NCI-H446 treated with DMSO at 0.1 percent for 48 hours (cell line): ENCODE measurements around the gene RAPGEF4.

Experiments used
- DNase-seq: peaks from one replicate; lab custom pipeline; 2025; lab: John Stamatoyannopoulos, UW

RAPGEF4 gene

GRCh38 chr2:172938713-172939375, 203.2 kb downstream of the RAPGEF4 start:
- DNase-seq = no peak

GRCh38 chr2:172943539-172943938, 207.9 kb downstream of the RAPGEF4 start:
- DNase-seq = no peak

- DNase-seq = no peak
Measured at GRCh38 chr2:172944022-172944793, 208.6 kb downstream of the RAPGEF4 start.

GRCh38 chr2:172944794-172945509, 209.3 kb downstream of the RAPGEF4 start:
- DNase-seq = no peak

GRCh38 chr2:172945510-172945850, 209.8 kb downstream of the RAPGEF4 start:
- no peak for DNase-seq

GRCh38 chr2:172947461-172948153, 212.0 kb downstream of the RAPGEF4 start:
- DNase-seq = no peak

- DNase-seq = no peak
Measured at GRCh38 chr2:172949522-172949921, 213.9 kb downstream of the RAPGEF4 start.

- DNase-seq = no peak
Measured at GRCh38 chr2:172950565-172950964, 214.9 kb downstream of the RAPGEF4 start.

GRCh38 chr2:172951554-172951953, 215.9 kb downstream of the RAPGEF4 start:
- DNase-seq = no peak

- DNase-seq = no peak
Measured at GRCh38 chr2:172953411-172953810, 217.8 kb downstream of the RAPGEF4 start.

GRCh38 chr2:172953970-172954852, 218.6 kb downstream of the RAPGEF4 start:
- no peak for DNase-seq

- no peak for DNase-seq
Measured at GRCh38 chr2:172955587-172955986, 219.9 kb downstream of the RAPGEF4 start.

- DNase-seq = no peak
Measured at GRCh38 chr2:172957734-172958133, 222.1 kb downstream of the RAPGEF4 start.

GRCh38 chr2:172962082-172962481, 226.4 kb downstream of the RAPGEF4 start:
- DNase-seq = no peak

GRCh38 chr2:172962824-172963223, 227.2 kb downstream of the RAPGEF4 start:
- DNase-seq = no peak

- no peak for DNase-seq
Measured at GRCh38 chr2:172964511-172965139, 229.0 kb downstream of the RAPGEF4 start.

- no peak for DNase-seq
Measured at GRCh38 chr2:172965433-172966212, 230.0 kb downstream of the RAPGEF4 start.

- no peak for DNase-seq
Measured at GRCh38 chr2:172967036-172967982, 231.7 kb downstream of the RAPGEF4 start.

GRCh38 chr2:172968061-172968469, 232.4 kb downstream of the RAPGEF4 start:
- DNase-seq = no peak
